Gastrocnemius medialis (tissue), 4 donors: Measurements from ENCODE around the gene INPP5E. TPM values are rescaled to one million over a fixed set of nuclear protein-coding genes. Genes with fewer than 3 reads are reported as not detected.

ENCODE experiments used
- ATAC-seq, 2 donors: fragments of 150-250 bp; one replicate each; pipeline ENCODE4 v1.9.1; 2016
- DNase-seq, 2 donors: peaks; one replicate each; pipeline ENCODE4 v3.0.0-alpha.2; 2019
- H3K27ac ChIP-seq, 4 donors: fragments of 200-600 bp; sonication (generic); 1 replicate in 1 of 4; 2 replicates in 3 of 4; pipeline ENCODE4 v1.5.1; 2016 to 2018; ENCODE audit warnings: mild to moderate bottlenecking in 2 of 4, moderate library complexity in 1 of 4
- H3K27me3 ChIP-seq, 3 donors: fragments of 200-600 bp; sonication (generic) in 2 of 3; 1 replicate in 1 of 3; 2 replicates in 2 of 3; pipeline versions ENCODE4 v1.5.1 to v1.6.0; 2016 to 2019; ENCODE audit warnings: mild to moderate bottlenecking in 1 of 3, moderate library complexity in 1 of 3
- H3K36me3 ChIP-seq, 2 donors: fragments of 200-600 bp; sonication (generic) in 1 of 2; one replicate each; pipeline ENCODE4 v1.5.1; 2017 to 2018
- H3K4me1 ChIP-seq, 2 donors: fragments of 200-600 bp; sonication (generic) in 1 of 2; one replicate each; pipeline ENCODE4 v1.5.1; 2016 to 2017; ENCODE audit warnings: mild to moderate bottlenecking in 2 of 2
- H3K4me3 ChIP-seq, 4 donors: fragments of 200-600 bp; sonication (generic) in 3 of 4; 1 replicate in 1 of 4; 2 replicates in 3 of 4; pipeline ENCODE4 v1.5.1; 2016 to 2019; ENCODE audit warnings: mild to moderate bottlenecking in 2 of 4
- H3K9me3 ChIP-seq, 3 donors: fragments of 200-600 bp; sonication (generic) in 2 of 3; 1 replicate in 1 of 3; 2 replicates in 2 of 3; pipeline ENCODE4 v1.5.1; 2016 to 2019
- CTCF ChIP-seq, 5 experiments: fragments of 450-650 bp in 3 of 5; fragments of 200-600 bp in 2 of 5; sonication (generic) in 2 of 5; IDR thresholded peaks in 4 of 5; conservative IDR thresholded peaks in 1 of 5; 1 replicate in 4 of 5; 2 replicates in 1 of 5; pipeline ENCODE4 v1.5.1; 2016 to 2019; ENCODE audit warnings: antibody characterized with exemption in 5 of 5, mild to moderate bottlenecking in 3 of 5, moderate library complexity in 3 of 5
- POLR2A ChIP-seq, 2 donors: fragments of 450-650 bp; IDR thresholded peaks; one replicate each; pipeline ENCODE4 v1.6.1; 2017; ENCODE audit warnings: antibody characterized with exemption in 2 of 2, mild to moderate bottlenecking in 2 of 2, moderate library complexity in 2 of 2
- in situ Hi-C, 4 donors: fragments of 200-750 bp; cut with MboI; loops; one replicate each; pipeline versions ENCODE4 v1.15.0 to v1.8.0; 2017; ENCODE audit warnings: low sequenced_read_pairs in 4 of 4
- intact Hi-C: fragments of 100-400 bp; cut with DNase I; formaldehyde crosslinking; loops from one replicate; pipeline ENCODE4 v1.15.1; 2023; ENCODE audit warnings: low total_unique reads
- total RNA-seq, 4 donors: library from RNA; depleted of rRNA; stranded (reverse); fragments of >200 nt; gene quantifications; one replicate each; pipeline versions ENCODE4 v1.1.0 to v1.2.3, GENCODE V29; 2016

Gene INPP5E
- total RNA-seq, 4 donors from 2014 or later: 5.0 to 6.7 (median 5.9) TPM

DNA sequence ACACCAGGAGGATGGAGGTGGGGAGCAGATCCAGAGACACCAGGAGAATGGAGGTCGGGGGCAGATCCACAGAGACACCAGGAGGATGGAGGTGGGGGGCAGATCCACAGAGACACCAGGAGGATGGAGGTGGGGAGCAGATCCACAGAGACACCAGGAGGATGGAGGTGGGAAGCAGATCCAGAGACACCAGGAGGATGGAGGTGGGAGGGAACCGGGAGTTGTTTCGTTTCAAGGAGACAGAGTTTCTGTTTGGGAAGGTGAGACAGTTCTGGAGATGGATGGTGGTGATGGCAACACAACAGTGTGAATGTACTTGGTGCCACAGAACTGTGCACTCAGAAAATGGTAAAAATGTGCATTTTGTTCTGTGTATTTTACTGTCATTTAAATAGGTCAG lies 9.0 kb upstream of the INPP5E start:
- no peaks in the 10 kb centered on the region for H3K27me3 ChIP-seq
- TF ChIP-seq CTCF (IDR thresholded peaks at IDR 0.05 in 4 of 5, conservative IDR thresholded peaks at IDR 0.05 in 1 of 5): no peak
- no peak for TF ChIP-seq POLR2A (IDR thresholded peaks at IDR 0.05)
- ATAC-seq: no peak
- no peak overlapping the region for H3K4me3 ChIP-seq
- no peak overlapping the region for H3K27ac ChIP-seq
- no peaks in the 10 kb centered on the region for H3K4me1 ChIP-seq
- in situ Hi-C loops (no loop called here), intact Hi-C loops (no loop called here)
- H3K36me3 ChIP-seq: peaks cover 0 to 84% of the 10 kb centered on the region in 2 donors
- DNase-seq: no peak
- H3K9me3 ChIP-seq: no peaks in the 10 kb centered on the region

DNA sequence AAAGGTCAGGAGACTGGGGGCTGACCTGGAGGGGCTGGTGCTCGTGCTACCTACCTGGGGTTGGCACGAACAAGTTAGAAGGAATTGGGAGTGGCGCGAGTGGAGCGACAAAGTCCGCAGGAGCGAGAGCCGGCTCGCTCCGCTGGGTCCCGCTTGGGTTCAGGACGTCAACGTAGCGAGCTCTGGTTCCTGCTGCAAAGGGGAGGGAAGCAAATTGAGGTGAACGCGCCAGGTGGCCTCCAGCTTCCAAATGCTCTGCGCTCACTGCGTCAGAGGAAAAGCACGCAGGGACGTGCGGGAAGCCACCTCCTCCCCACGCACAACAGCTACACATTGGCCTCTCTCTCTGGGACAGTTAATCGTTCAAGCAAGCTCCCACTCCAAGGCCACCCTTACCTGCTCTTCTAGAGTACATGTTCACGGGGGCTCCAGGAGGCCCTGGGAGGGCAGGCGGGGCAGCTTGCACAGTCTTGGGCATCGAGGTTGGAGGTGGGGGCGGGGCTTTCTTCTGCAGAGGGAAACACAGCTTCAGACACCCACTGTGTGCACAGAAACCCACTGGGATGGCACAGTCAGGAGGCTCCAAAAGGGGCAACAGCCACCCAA lies 7.6 kb upstream of the INPP5E start:
- Histone ChIP-seq H3K27me3 (no peaks in the 10 kb centered on the region), H3K36me3 (peaks cover 0 to 95% of the 10 kb centered on the region in 2 donors), H3K9me3 (no peaks in the 10 kb centered on the region), H3K27ac (no peak overlapping the region), H3K4me1 (no peaks in the 10 kb centered on the region), H3K4me3 (no peak overlapping the region)
- in situ Hi-C loops (no loop called here), intact Hi-C loops (no loop called here)
- no peak for DNase-seq
- no peak for TF ChIP-seq CTCF (IDR thresholded peaks at IDR 0.05 in 4 of 5, conservative IDR thresholded peaks at IDR 0.05 in 1 of 5)
- no peak for TF ChIP-seq POLR2A (IDR thresholded peaks at IDR 0.05)
- no peak for ATAC-seq

DNA sequence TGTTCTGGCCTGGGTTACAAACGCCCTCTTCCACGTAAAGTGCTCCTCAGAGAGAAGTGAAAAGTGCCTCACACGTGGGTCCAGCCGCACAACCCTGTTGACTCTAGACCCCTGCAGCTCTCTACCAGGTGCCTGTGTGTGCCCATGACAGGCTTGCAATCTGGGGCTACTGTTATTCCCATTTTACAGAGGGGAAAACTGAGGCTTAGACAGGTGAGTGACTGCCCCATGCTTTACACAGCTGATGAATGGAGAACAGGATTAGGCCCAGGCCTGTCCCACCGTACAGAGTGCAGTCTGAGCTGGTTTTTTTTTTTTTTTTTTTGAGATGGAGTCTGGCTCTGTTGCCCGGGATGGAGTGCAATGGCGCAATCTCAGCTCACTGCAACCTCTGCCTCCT lies 6.2 kb upstream of the INPP5E start:
- H3K4me1 ChIP-seq: no peaks in the 10 kb centered on the region
- no peak overlapping the region for H3K4me3 ChIP-seq
- no peak for DNase-seq
- H3K27me3 ChIP-seq: no peaks in the 10 kb centered on the region
- H3K9me3 ChIP-seq: no peaks in the 10 kb centered on the region
- intact Hi-C loops (no loop called here), in situ Hi-C loops (no loop called here)
- TF ChIP-seq CTCF (IDR thresholded peaks at IDR 0.05 in 4 of 5, conservative IDR thresholded peaks at IDR 0.05 in 1 of 5): no peak
- TF ChIP-seq POLR2A (IDR thresholded peaks at IDR 0.05): no peak
- H3K27ac ChIP-seq: no peak overlapping the region
- H3K36me3 ChIP-seq: peaks cover 0 to 97% of the 10 kb centered on the region in 2 donors
- ATAC-seq: no peak

DNA sequence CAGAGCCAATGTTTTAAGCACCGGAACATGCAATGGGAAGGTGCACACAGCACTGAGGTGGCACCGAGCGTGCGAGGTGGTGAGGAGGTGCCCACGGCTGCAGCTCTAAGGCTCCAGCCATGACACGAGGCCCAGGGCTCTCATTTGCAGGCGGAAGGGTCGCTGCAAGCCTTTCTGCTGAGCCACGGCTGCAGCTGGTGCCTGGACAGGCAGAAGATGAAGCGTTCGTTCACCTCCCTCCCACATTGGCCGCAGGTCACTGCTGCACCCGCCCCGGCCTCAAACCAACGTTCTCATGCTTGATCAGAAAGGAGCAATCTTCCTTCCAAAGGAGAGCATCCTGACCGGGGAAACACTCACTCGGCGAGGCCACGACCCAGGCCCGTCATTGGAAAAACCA lies 4.5 kb upstream of the INPP5E start:
- TF ChIP-seq CTCF (IDR thresholded peaks at IDR 0.05 in 4 of 5, conservative IDR thresholded peaks at IDR 0.05 in 1 of 5) (no peak), POLR2A (IDR thresholded peaks at IDR 0.05) (no peak)
- intact Hi-C loops: no loop called here
- in situ Hi-C loops: no loop called here
- Histone ChIP-seq H3K9me3 (no peaks in the 10 kb centered on the region), H3K4me1 (peaks cover 8% of the 10 kb centered on the region in 2 donors), H3K27me3 (no peaks in the 10 kb centered on the region), H3K36me3 (peaks cover 0 to 84% of the 10 kb centered on the region in 2 donors), H3K27ac (no peak overlapping the region), H3K4me3 (no peak overlapping the region)
- DNase-seq (no peak), ATAC-seq (no peak)

- Histone ChIP-seq H3K36me3 (peaks cover 0 to 80% of the 10 kb centered on the region in 2 donors), H3K27ac (no peak overlapping the region), H3K4me1 (peaks cover 8 to 11% of the 10 kb centered on the region in 2 donors), H3K9me3 (no peaks in the 10 kb centered on the region), H3K4me3 (no peak overlapping the region), H3K27me3 (no peaks in the 10 kb centered on the region)
- ATAC-seq (no peak), DNase-seq (no peak)
- intact Hi-C loops (no loop called here), in situ Hi-C loops (no loop called here)
- TF ChIP-seq POLR2A (IDR thresholded peaks at IDR 0.05) (no peak), CTCF (IDR thresholded peaks at IDR 0.05 in 4 of 5, conservative IDR thresholded peaks at IDR 0.05 in 1 of 5) (no peak)
Observed at GRCh38 chr9:136443687-136444086, 4.0 kb upstream of the INPP5E start.
